Spleen (tissue), 11 donors: ENCODE measurements around the gene OXLD1. TPM values are rescaled to one million over a fixed set of nuclear protein-coding genes. Genes with fewer than 3 reads are reported as not detected.

Source experiments
- DNase-seq: peaks from one replicate; pipeline ENCODE4 v3.0.0-alpha.2; 2020
- H3K27ac ChIP-seq, 8 donors: fragments of 200-600 bp; sonication (generic) in 7 of 8; 1 replicate in 4 of 8; 2 replicates in 4 of 8; pipeline versions ENCODE4 v1.5.0 to v1.8.0; 2016 to 2021; ENCODE audit warnings: inconsistent platforms in 4 of 8, mild to moderate bottlenecking in 4 of 8, moderate library complexity in 1 of 8
- H3K27me3 ChIP-seq, 7 donors: fragments of 200-600 bp; sonication (generic) in 6 of 7; replicated peaks in 1 of 7; 1 replicate in 4 of 7; 2 replicates in 3 of 7; pipeline versions ENCODE4 v1.5.0 to v1.8.0; 2016 to 2021; ENCODE audit warnings: inconsistent platforms in 3 of 7, mild to moderate bottlenecking in 1 of 7
- H3K36me3 ChIP-seq, 6 donors: fragments of 200-600 bp; sonication (generic) in 5 of 6; 1 replicate in 4 of 6; 2 replicates in 2 of 6; pipeline versions ENCODE4 v1.5.0 to v1.8.0; 2016 to 2021; ENCODE audit warnings: inconsistent platforms in 2 of 6
- H3K4me1 ChIP-seq, 6 donors: fragments of 200-600 bp; sonication (generic) in 5 of 6; 1 replicate in 3 of 6; 2 replicates in 3 of 6; pipeline versions ENCODE4 v1.5.0 to v1.8.0; 2016 to 2021; ENCODE audit warnings: inconsistent platforms in 3 of 6
- H3K4me3 ChIP-seq, 8 donors: fragments of 200-600 bp; sonication (generic) in 7 of 8; 1 replicate in 4 of 8; 2 replicates in 4 of 8; pipeline versions ENCODE4 v1.5.0 to v1.8.0; 2016 to 2021; ENCODE audit warnings: inconsistent platforms in 4 of 8, mild to moderate bottlenecking in 4 of 8, moderate library complexity in 2 of 8
- H3K9me3 ChIP-seq, 8 donors: fragments of 200-600 bp; sonication (generic) in 7 of 8; 1 replicate in 4 of 8; 2 replicates in 4 of 8; pipeline versions ENCODE4 v1.5.0 to v1.8.0; 2016 to 2021; ENCODE audit warnings: inconsistent platforms in 4 of 8
- CTCF ChIP-seq, 11 experiments: fragments of 200-600 bp in 7 of 11; fragments of 450-650 bp in 4 of 11; sonication (generic) in 4 of 11; IDR thresholded peaks in 8 of 11; conservative IDR thresholded peaks in 3 of 11; 1 replicate in 7 of 11; 2 replicates in 4 of 11; pipeline versions ENCODE4 v1.4.0 to v1.8.0; 2016 to 2021; ENCODE audit warnings: antibody characterized with exemption in 11 of 11, inconsistent platforms in 4 of 11, mild to moderate bottlenecking in 1 of 11
- POLR2A ChIP-seq, 3 donors: fragments of 450-650 bp; IDR thresholded peaks; one replicate each; pipeline ENCODE4 v1.5.1; 2017; ENCODE audit warnings: antibody characterized with exemption in 3 of 3, mild to moderate bottlenecking in 1 of 3
- POLR2AphosphoS5 ChIP-seq, 3 donors: sonication (generic); formaldehyde crosslinking; IDR thresholded peaks; one replicate each; pipeline ENCODE4 v1.5.1; 2017; ENCODE audit warnings: antibody characterized with exemption in 3 of 3
- WGBS, 5 donors: extraction: QIAGEN DNeasy Blood & Tissue Kit in 3 of 5; methylation state at CpG; one replicate each; pipeline versions ENCODE4 v1.1.5 to v1.1.7; 2013 to 2018; 5-methylcytosine and 5-hydroxymethylcytosine counted together
- intact Hi-C: fragments of 100-400 bp; cut with DNase I; formaldehyde crosslinking; loops from one replicate; pipeline ENCODE4 v1.15.0; 2023; ENCODE audit warnings: low total_unique reads
- polyA plus RNA-seq, 3 donors: library from polyadenylated mRNA; stranded (reverse); fragments of 200-250 nt; gene quantifications; one replicate each; pipeline ENCODE4 v1.2.1, GENCODE V29; 2013
- total RNA-seq, 7 donors: library from RNA; depleted of rRNA in 3 of 7; stranded (reverse); fragments of >200 nt in 3 of 7; fragmentation: NEBNext Ultra II Directional in 4 of 7; extraction: Animal tissue kit (Norgen Biotek cat#: 25700) in 4 of 7; gene quantifications; one replicate each; pipeline versions ENCODE4 v1.1.0 to v1.2.1, GENCODE V29; 2016 to 2021
- donor health status: healthy with polysubstance abuse.
- donor health status: DM: no; HTN: no; CAD: no; lungs with moderate emphysema.
- donor health status: DM: no; HTN: no; CAD: no.
- donor health status: Bipolar disorder and iron deficiency.
- donor health status: healthy.
- donor health status: DM: no; HTN: no; CAD: no.
- donor health status: DM: yes; HTN: yes; CAD: no.

Gene OXLD1
- total and polyA plus RNA-seq, 10 donors: 29.4 to 110 (median 36.8) TPM

- TF ChIP-seq POLR2A (IDR thresholded peaks at IDR 0.05): no peak
- no peak for TF ChIP-seq POLR2AphosphoS5 (IDR thresholded peaks at IDR 0.05)
- TF ChIP-seq CTCF (IDR thresholded peaks at IDR 0.05 in 8 of 11, conservative IDR thresholded peaks at IDR 0.05 in 3 of 11): no peak
- intact Hi-C loops: no loop called here
- Histone ChIP-seq H3K4me3 (no peak overlapping the region), H3K27me3 (peaks cover 0 to 86% (median 36%) of the 10 kb centered on the region in 7 donors), H3K27ac (no peak overlapping the region), H3K9me3 (peaks cover 0 to 11% (median 0%) of the 10 kb centered on the region in 8 donors), H3K4me1 (peaks cover 0 to 34% (median 12%) of the 10 kb centered on the region in 6 donors), H3K36me3 (no peaks in the 10 kb centered on the region)
- 68 to 92% (median 81%) methylated on average over 8 to 9 of the region's 9 CpGs for WGBS, 5 donors
- no peak for DNase-seq
Measured at GRCh38 chr17:81650951-81651350, 15.5 kb downstream of the OXLD1 start.

GRCh38 chr17:81648707-81649085, 17.7 kb downstream of the OXLD1 start:
- intact Hi-C loops: no loop called here
- WGBS, 5 donors: 56 to 69% (median 66%) methylated on average over 13 to 14 of the region's 14 CpGs
- Histone ChIP-seq H3K9me3 (peaks cover 0 to 11% (median 0%) of the 10 kb centered on the region in 8 donors), H3K4me1 (peaks cover 0 to 17% (median 8%) of the 10 kb centered on the region in 6 donors), H3K36me3 (no peaks in the 10 kb centered on the region), H3K27me3 (peaks cover 0 to 67% (median 36%) of the 10 kb centered on the region in 7 donors), H3K4me3 (no peak overlapping the region), H3K27ac (no peak overlapping the region)
- no peak for DNase-seq
- no peak for TF ChIP-seq POLR2A (IDR thresholded peaks at IDR 0.05)
- TF ChIP-seq CTCF (IDR thresholded peaks at IDR 0.05 in 8 of 11, conservative IDR thresholded peaks at IDR 0.05 in 3 of 11): no peak
- TF ChIP-seq POLR2AphosphoS5 (IDR thresholded peaks at IDR 0.05): no peak

GRCh38 chr17:81648013-81648706, 18.2 kb downstream of the OXLD1 start:
- Histone ChIP-seq H3K27ac (no peak overlapping the region), H3K9me3 (peaks cover 0 to 11% (median 0%) of the 10 kb centered on the region in 8 donors), H3K4me1 (peaks cover 0 to 11% (median 2%) of the 10 kb centered on the region in 6 donors), H3K4me3 (peak overlapping the region in 1 of 8 donors; percentile 3), H3K27me3 (peaks cover 0 to 62% (median 36%) of the 10 kb centered on the region in 7 donors), H3K36me3 (no peaks in the 10 kb centered on the region)
- TF ChIP-seq POLR2A (IDR thresholded peaks at IDR 0.05) (no peak), POLR2AphosphoS5 (IDR thresholded peaks at IDR 0.05) (no peak)
- WGBS, 5 donors: 14 to 47% (median 19%) methylated on average over 8 to 78 of the region's 78 CpGs
- intact Hi-C loops: no loop called here
- DNase-seq: no peak

- Histone ChIP-seq H3K27me3 (peaks cover 0 to 56% (median 36%) of the 10 kb centered on the region in 7 donors), H3K36me3 (no peaks in the 10 kb centered on the region), H3K9me3 (peaks cover 0 to 11% (median 0%) of the 10 kb centered on the region in 8 donors), H3K27ac (no peak overlapping the region), H3K4me3 (no peak overlapping the region), H3K4me1 (peaks cover 0 to 6% (median 0%) of the 10 kb centered on the region in 6 donors)
- TF ChIP-seq POLR2A (IDR thresholded peaks at IDR 0.05) (no peak), CTCF (IDR thresholded peaks at IDR 0.05 in 8 of 11, conservative IDR thresholded peaks at IDR 0.05 in 3 of 11) (no peak), POLR2AphosphoS5 (IDR thresholded peaks at IDR 0.05) (no peak)
- intact Hi-C loops: no loop called here
- 47 to 75% (median 52%) methylated on average over 14 to 21 of the region's 21 CpGs for WGBS, 5 donors
- no peak for DNase-seq
Measured at GRCh38 chr17:81647640-81648012, 18.8 kb downstream of the OXLD1 start.
